NT2/D1 (cell line): ENCODE results near the gene TSPAN9.

ENCODE experiments used
- SUZ12 ChIP-seq: IDR thresholded peaks from 2 replicates; pipeline ENCODE4 v1.6.1; 2011; ENCODE audit not compliant: insufficient read length, insufficient read depth; ENCODE audit errors: extremely low read depth
- YY1 ChIP-seq: IDR thresholded peaks from 2 replicates; pipeline ENCODE4 v1.6.1; 2011; ENCODE audit not compliant: insufficient read length, insufficient read depth
- ZNF274 ChIP-seq: IDR thresholded peaks from 2 replicates; pipeline ENCODE4 v1.6.1; 2011; ENCODE audit warnings: mild to moderate bottlenecking, low read depth, low read length

- TF ChIP-seq YY1 (no peak), SUZ12 (no peak), ZNF274 (no peak)
Measured at GRCh38 chr12:3294481-3294911, 217.3 kb downstream of the TSPAN9 start.
